Right renal pelvis (tissue), 4 donors: ENCODE measurements around the gene FGF9. TPM values are rescaled to one million over a fixed set of nuclear protein-coding genes. Genes with fewer than 3 reads are reported as not detected.

Experiments used
- DNase-seq, 4 donors: peaks; one replicate each; pipeline ENCODE4 v3.0.0-alpha.2; 2013; ENCODE audit warnings: low read depth in 4 of 4, low spot score in 3 of 4, missing footprints in 1 of 4
- polyA plus RNA-seq, 4 donors: library from polyadenylated mRNA; unstranded; fragments of 120-200 nt; gene quantifications; one replicate each; pipeline ENCODE4 v1.2.1, GENCODE V29; 2013; ENCODE audit not compliant: insufficient read length in 4 of 4

FGF9 gene
- polyA plus RNA-seq = 10 to 100 TPM; 15.5 to 22.5 (median 19.1) TPM

- DNase-seq = peak in 1 of 4 donors; percentile 64
These were observed at the start of gene FGF9 for GRCh38 chr13:21670883-21671619. FGF9 (plus strand) TSS chr13:21671073; CDS start chr13:21671913, 840 bp downstream.

GRCh38 chr13:21625366-21625765 is 45.5 kb upstream of the FGF9 start:
- no peak for DNase-seq

GRCh38 chr13:21632196-21632595 is 38.7 kb upstream of the FGF9 start:
- no peak for DNase-seq

- no peak for DNase-seq
These were observed 34.2 kb upstream of the FGF9 start for GRCh38 chr13:21636656-21637055.

DNA sequence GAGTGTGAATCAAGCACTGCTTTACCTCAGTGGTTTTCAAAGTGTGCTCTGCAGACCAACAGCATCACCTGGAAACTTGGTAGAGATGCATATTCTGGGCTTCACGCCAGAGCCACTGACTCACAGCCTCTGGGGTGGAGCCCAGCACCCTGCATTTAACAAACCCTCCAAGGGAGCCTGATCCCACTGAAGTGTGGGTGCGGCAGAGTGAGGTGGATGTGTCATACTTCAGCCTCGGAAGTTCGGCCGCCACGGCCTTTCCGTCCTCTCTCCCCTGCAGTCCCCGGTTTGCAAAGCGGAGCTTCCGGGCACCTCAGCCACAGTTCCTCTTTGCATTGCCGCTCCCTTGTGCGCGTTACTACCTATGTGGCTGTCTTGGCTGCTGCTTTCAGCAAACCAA is 33.6 kb upstream of the FGF9 start:
- no peak for DNase-seq

DNA sequence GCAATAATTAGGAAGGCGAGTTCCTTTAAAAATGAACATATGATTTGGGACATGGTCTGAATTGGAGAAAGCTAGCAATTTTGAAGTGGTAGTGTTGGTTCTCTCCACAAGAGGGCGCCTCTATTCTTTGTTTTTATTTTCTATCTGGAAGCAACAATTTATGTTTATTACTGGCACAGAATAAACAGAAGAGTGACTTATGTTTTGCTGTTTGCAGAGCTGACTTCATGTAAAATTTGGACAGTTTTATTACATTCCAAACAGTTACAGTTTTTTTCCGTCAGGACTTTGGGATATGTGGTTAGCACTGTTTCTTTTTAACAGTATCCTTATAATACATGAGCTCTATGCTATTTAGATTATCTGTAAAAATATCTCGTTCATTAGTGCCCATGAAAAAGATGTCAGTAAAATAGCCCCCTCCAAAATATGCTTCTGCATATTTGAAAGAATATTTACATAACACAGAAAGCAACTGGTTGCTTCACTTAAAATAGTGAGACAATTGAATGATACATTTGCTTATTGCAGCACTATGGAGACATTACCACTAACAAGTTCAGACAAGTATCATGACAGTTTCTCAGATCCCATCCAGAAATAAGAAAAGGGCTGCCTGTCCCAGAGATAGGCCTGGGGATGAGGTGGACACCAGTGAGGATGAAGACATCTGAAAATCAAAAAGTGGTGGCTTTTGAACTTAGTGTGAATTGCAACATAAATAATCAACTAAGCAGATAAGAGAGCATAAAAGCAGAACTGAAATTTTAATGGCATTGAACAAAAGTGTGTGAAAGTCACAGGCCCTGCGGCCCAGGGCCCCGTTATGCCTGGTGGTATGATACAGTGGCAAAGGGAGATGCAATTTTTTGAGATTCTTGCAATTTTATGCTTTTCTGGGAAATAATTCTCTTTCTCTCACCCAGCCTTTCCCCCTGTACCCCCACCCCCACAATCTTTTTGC is 32.3 kb upstream of the FGF9 start:
- no peak for DNase-seq

GRCh38 chr13:21639561-21639960 is 31.3 kb upstream of the FGF9 start:
- no peak for DNase-seq

DNA sequence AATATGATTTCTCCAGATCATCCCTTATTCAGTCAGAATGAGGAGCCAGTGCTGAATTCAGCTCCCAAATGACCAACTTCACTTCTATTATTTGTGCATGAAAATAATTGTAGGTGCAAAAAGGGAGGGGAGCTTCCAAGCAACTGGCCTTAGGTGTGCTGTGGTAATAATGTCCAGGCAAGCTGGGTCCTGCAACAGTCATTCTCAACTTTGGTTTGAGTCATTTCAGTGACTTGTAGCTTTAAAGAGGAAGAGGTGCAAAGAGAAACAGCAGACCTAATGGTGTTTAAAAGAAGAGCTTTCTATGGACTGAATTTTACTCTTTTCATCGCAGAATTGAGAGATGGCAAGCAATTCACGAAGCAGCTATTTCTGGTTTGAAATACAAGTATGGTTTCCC is 29.2 kb upstream of the FGF9 start:
- DNase-seq = no peak

- DNase-seq = no peak
These were observed 13.3 kb upstream of the FGF9 start for GRCh38 chr13:21657538-21657937.

DNA sequence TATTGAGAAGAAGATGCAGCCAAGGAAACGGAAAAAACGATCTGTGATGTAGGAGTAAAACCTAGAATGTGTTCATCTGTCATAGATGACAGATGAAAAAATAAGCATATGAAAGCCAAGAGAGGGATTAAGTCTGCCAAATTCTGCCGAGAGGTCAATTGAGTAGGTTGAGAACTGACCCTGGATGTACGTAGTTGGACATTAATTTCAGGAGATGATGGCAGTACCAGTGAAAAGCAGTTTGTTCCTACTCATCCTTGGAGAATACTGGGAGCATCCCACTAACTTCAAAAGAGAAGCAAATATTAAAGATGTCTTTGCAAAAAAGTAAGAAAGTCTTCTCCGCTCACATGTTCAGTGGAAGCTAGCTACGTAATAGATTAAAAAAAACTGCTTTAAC is 11.8 kb upstream of the FGF9 start:
- DNase-seq = no peak

DNA sequence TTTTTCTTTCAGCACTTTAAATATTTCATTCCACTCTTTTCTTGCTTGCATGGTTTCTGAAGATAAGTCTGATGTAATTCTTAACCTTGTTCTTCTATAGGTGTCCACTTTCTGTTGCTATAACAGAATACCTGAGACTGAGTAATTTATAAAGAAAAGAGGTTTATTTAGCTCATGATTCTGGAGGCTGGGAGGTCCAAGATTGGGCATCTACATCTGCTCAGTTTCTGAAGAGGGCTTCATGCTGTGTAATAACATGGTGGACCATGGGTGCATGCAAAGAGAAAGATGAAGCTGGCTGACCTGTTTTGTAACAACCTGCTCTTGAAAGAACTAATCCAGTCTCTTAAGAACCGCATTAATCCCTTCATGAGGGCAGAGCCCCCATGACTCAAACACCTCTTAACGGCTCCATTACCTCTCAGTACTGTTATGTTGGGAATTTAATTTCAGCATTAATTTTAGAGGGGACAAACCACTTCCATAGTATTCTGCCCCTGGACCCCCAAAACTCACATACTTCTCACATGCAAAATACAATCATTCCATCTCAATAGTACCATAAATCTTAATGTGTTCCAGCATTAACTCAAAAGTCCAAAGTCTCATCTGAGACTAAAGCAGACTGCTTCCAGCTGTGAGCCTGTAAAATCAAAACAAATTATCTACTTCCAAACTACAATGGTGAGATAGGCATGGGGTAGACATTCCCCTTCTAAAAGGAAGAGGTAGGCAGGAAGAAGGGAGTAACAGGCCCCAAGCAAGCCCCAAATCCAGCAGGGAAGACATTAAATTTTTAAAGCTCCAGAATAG is 9.6 kb upstream of the FGF9 start:
- no peak for DNase-seq

GRCh38 chr13:21663197-21663596 is 7.7 kb upstream of the FGF9 start:
- no peak for DNase-seq

- DNase-seq = peak in 1 of 4 donors; percentile 5
These were observed 2.1 kb upstream of the FGF9 start for GRCh38 chr13:21668732-21669275.

GRCh38 chr13:21670006-21670882 is 629 bp upstream of the FGF9 start:
- peak in 1 of 4 donors; percentile 46 for DNase-seq

GRCh38 chr13:21671620-21672286 is 880 bp downstream of the FGF9 start:
- DNase-seq = no peak

GRCh38 chr13:21672287-21672680 is 1.4 kb downstream of the FGF9 start:
- no peak for DNase-seq

DNA sequence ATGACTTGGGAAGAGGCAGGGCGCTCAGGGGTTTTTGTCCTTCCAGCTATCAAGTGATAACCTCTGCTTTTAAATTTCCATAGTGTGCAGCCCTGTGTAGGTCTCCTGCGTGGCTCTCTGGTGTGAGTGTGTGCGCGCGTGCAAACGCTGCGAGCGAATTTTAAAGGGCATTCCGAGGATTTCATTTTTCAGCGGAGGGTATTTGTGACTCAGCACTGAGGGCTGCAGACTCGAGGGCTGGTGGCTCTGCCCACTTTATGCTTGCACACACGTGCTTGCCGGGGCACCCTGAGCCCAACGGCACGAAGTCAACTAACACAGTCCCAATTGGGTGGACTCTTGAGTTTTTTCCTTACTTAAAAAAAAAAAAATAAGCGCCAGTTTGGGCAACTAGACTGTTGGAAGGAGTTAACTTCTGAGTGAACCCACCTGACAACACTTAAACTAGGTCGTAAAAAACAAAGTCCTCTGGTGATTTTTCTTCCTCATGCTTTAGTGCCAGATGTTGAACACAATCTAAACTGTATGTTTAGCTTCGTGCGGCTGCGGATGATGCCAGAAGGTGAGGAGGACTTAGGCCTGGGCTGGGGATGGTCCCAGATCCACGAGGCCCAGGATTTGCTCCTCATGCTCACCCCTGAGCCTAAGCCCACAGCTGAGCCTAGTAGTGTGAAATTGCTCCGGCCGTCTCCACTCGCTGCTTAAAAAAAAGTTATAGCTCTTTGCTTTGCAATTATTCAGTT is 2.1 kb downstream of the FGF9 start:
- DNase-seq = peak in 1 of 4 donors; percentile 3

DNA sequence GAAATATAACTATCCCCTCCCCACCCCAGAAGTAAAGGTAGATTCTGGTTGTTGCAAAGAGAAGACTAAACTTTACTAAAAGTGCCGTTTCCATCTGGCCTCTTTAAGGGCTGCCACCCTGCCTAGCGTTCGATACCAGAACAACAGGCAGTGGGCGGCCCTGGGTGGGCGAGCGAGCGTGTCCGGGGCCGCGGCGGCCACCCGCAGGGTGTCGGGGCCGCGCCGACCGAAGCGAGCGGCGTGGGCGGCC is 2.6 kb downstream of the FGF9 start:
- DNase-seq = no peak
